ENCODE data around the gene RBMS3. TPM values are rescaled to one million over a fixed set of nuclear protein-coding genes. Genes with fewer than 3 reads are reported as not detected.

Gene RBMS3
- total and polyA plus RNA-seq, 9 donors, result 11.6 to 79.2 (median 63.1) TPM

DNA sequence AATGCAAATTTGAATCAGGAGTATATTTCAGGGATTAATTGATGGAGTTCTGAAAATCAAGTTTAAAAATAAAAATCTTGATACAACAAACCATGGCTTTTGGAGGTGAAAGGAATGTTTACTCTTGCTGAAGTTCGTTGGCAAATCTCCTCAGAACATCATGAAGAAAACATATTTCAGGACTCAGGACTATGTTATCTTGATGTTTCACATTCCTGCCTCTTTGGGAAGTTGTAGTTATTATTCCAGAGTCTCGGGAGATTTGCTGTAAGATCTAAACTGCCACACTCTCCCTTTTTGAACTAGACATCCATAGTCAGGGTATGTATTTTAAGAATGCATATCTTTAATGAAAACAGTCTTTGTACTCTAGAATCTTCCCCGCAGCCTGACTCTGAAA lies 271.2 kb downstream of the RBMS3 start:
- no peaks in the 10 kb centered on the region for H3K27me3 ChIP-seq
- DNase-seq, result no peak
- no peaks in the 10 kb centered on the region for H3K9me3 ChIP-seq
- peaks cover 9% of the 10 kb centered on the region for H3K4me1 ChIP-seq (ENCODE audit: insufficient read depth)
- no peaks in the 10 kb centered on the region for H3K36me3 ChIP-seq
- TF ChIP-seq EP300 (IDR thresholded peaks at IDR 0.05), result no peak
- TF ChIP-seq, protein P1, sequence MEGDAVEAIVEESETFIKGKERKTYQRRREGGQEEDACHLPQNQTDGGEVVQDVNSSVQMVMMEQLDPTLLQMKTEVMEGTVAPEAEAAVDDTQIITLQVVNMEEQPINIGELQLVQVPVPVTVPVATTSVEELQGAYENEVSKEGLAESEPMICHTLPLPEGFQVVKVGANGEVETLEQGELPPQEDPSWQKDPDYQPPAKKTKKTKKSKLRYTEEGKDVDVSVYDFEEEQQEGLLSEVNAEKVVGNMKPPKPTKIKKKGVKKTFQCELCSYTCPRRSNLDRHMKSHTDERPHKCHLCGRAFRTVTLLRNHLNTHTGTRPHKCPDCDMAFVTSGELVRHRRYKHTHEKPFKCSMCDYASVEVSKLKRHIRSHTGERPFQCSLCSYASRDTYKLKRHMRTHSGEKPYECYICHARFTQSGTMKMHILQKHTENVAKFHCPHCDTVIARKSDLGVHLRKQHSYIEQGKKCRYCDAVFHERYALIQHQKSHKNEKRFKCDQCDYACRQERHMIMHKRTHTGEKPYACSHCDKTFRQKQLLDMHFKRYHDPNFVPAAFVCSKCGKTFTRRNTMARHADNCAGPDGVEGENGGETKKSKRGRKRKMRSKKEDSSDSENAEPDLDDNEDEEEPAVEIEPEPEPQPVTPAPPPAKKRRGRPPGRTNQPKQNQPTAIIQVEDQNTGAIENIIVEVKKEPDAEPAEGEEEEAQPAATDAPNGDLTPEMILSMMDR (IDR thresholded peaks at IDR 0.05), result no peak
- TF ChIP-seq POLR2A (IDR thresholded peaks at IDR 0.05), result no peak
- no peak overlapping the region for H3K4me3 ChIP-seq
- intact Hi-C loops (cut with DNase I), result no loop called here
- H3K27ac ChIP-seq, result no peak overlapping the region
- 28 to 45% (median 39%) methylated on average over 3 of the region's 3 CpGs for WGBS, 3 donors

DNA sequence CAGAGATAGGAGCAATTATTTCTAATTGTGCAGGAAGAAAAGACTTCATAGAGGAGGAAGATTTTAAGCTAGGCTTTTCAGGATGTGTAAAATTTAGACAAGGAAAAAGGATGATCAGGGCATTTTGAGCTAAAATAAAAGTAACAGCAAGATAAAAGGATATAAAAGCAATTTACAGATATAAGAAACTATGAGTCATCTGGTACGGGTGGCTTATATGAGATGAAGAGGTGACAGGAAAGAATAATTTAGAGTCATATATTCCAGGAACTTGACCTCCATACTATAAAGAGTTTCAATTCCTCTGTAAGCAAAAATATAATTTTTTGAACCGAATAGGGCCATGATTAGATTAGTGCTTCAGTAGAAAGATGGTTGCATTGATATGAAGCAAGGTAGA lies 273.7 kb downstream of the RBMS3 start:
- H3K4me1 ChIP-seq (ENCODE audit: insufficient read depth), result peaks cover 13% of the 10 kb centered on the region
- no peak for DNase-seq
- H3K9me3 ChIP-seq, result no peaks in the 10 kb centered on the region

DNA sequence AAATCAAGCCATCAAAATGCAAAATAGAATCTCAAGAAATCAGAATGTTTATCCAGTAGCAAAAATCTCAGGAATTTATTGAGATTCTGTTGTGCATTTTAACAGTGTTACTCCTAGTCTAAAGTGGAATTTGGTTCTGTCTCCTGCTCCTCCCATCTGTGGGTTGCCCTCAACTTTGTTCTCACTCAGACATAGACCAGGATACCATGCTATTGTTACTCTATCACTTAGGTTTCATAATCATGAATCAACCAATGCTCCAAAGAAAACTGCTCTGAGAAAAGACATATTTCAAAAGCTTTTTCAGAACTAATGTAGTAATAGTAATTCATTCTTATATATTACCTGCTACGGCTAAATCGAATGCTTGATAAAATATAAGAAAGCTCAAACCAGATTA lies 274.7 kb downstream of the RBMS3 start:
- intact Hi-C loops (cut with DNase I), result no loop called here
- Histone ChIP-seq H3K4me1 (ENCODE audit: insufficient read depth) (peaks cover 13% of the 10 kb centered on the region), H3K27me3 (no peaks in the 10 kb centered on the region), H3K4me3 (no peak overlapping the region), H3K9me3 (no peaks in the 10 kb centered on the region), H3K36me3 (no peaks in the 10 kb centered on the region), H3K27ac (no peak overlapping the region)
- TF ChIP-seq EP300 (IDR thresholded peaks at IDR 0.05), result no peak
- TF ChIP-seq, protein P1 (IDR thresholded peaks at IDR 0.05), result no peak
- TF ChIP-seq POLR2A (IDR thresholded peaks at IDR 0.05), result no peak
- no peak for DNase-seq
- WGBS, 3 donors, result 94 to 96% (median 96%) methylated on average over 2 of the region's 2 CpGs

More for the DNA sequence above, 273.7 kb downstream of the RBMS3 start:
- Histone ChIP-seq H3K4me3 (no peak overlapping the region), H3K27ac (no peak overlapping the region), H3K27me3 (no peaks in the 10 kb centered on the region), H3K36me3 (no peaks in the 10 kb centered on the region)
- WGBS, 3 donors, result 64 to 67% (median 66%) methylated on average over 2 of the region's 2 CpGs
- intact Hi-C loops (cut with DNase I), result no loop called here
- TF ChIP-seq, protein P1 (IDR thresholded peaks at IDR 0.05), result no peak
- TF ChIP-seq EP300 (IDR thresholded peaks at IDR 0.05) (no peak), POLR2A (IDR thresholded peaks at IDR 0.05) (no peak)

DNA sequence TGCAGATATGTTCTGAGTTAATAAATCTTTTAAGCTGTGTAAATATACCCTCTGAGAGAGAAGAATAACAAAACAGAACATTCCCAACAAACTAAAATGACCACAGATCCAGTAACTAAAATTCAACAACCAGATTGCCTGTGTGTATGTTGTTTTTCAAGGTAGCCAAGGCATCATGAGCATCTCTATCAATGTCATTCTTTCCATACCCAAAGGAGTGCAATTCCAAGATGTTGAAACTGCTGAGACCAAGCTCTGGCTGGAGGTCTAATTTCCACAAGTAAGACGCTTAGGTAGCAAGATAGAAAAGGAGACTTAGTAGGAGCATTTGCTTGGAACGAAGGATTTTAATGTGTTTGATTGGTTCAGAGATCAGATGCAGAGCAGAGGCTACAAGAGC lies 276.3 kb downstream of the RBMS3 start:
- no peaks in the 10 kb centered on the region for H3K36me3 ChIP-seq
- intact Hi-C loops (cut with DNase I), result no loop called here
- peaks cover 13% of the 10 kb centered on the region for H3K4me1 ChIP-seq (ENCODE audit: insufficient read depth)
- WGBS, 3 donors, result 50 to 76% (median 67%) methylated on average over 2 of the region's 2 CpGs
- H3K9me3 ChIP-seq, result no peaks in the 10 kb centered on the region
- no peak overlapping the region for H3K4me3 ChIP-seq
- DNase-seq, result no peak
- TF ChIP-seq EP300 (IDR thresholded peaks at IDR 0.05) (no peak), POLR2A (IDR thresholded peaks at IDR 0.05) (no peak)
- TF ChIP-seq, protein P1 (IDR thresholded peaks at IDR 0.05), result no peak
- H3K27me3 ChIP-seq, result no peaks in the 10 kb centered on the region
- H3K27ac ChIP-seq, result no peak overlapping the region
